GM12878 (cell line): Measurements from ENCODE around the gene UPF1. TPM values are rescaled to one million over a fixed set of nuclear protein-coding genes. Genes with fewer than 3 reads are reported as not detected.

Experiments used
- ATAC-seq: fragments of 200-7000 bp; cut with Tn5 transposase; 3 replicates; pipeline ENCODE4 v1.9.1; 2020; ENCODE audit warnings: mild to moderate bottlenecking, moderate library complexity
- BruUV-seq: library from RNA; stranded (reverse); fragments of 400-500 nt; replicated peaks from 2 replicates; lab custom pipeline; 2021; lab: Mats Ljungman, UMichigan
- CTCF ChIA-PET: fragments of 300-600 bp; sonication (Branson Sonifier 250); formaldehyde crosslinking; extraction: SDS; loops from one replicate; lab custom pipeline; 2021; ENCODE audit warnings: inconsistent platforms; lab: Yijun Ruan, JAX
- POLR2A ChIA-PET: fragments of 350-600 bp; formaldehyde crosslinking; extraction: SDS; loops from one replicate; lab custom pipeline; 2021; ENCODE audit warnings: inconsistent platforms; lab: Charles Lee
- RAD21 ChIA-PET: fragments of 300-600 bp; sonication (Branson Sonifier 250); formaldehyde crosslinking; loops from one replicate; lab custom pipeline; 2023; ENCODE audit warnings: antibody characterized with exemption; ENCODE audit not compliant: unreplicated experiment; lab: Charles Lee
- SMC1A ChIA-PET: fragments of 300-600 bp; sonication (Branson Sonifier 250); formaldehyde crosslinking; loops from one replicate; lab custom pipeline; 2023; ENCODE audit not compliant: unreplicated experiment, uncharacterized antibody; lab: Charles Lee
- DNase-seq: peaks from one replicate; pipeline ENCODE4 v3.0.0-alpha.2; 2011; ENCODE audit warnings: low read depth, low spot score
- FAIRE-seq: peaks from 3 replicates; lab custom pipeline; 2011; peaks lifted over from hg19 to GRCh38; lab: Jason Lieb, UNC
- H2AFZ ChIP-seq: 2 replicates; pipeline ENCODE4 v1.6.0; 2011; ENCODE audit warnings: low read depth, low read length, control low read depth; ENCODE audit not compliant: control insufficient read depth
- H3K27ac ChIP-seq: 2 replicates; pipeline ENCODE4 v1.5.1; 2011; ENCODE audit warnings: control low read depth; ENCODE audit not compliant: control insufficient read depth, insufficient read depth
- H3K27me3 ChIP-seq, 2 experiments: replicated peaks in 1 of 2; 2 replicates each; pipeline versions ENCODE4 v1.6.0 to v1.6.1; 2011; ENCODE audit warnings: low read length in 1 of 2; ENCODE audit not compliant: control insufficient read depth in 2 of 2, insufficient read depth in 2 of 2
- H3K36me3 ChIP-seq, 2 experiments: 2 replicates each; pipeline ENCODE4 v1.5.1; 2011; ENCODE audit warnings: low read length in 1 of 2; ENCODE audit not compliant: control insufficient read depth in 2 of 2, insufficient read depth in 2 of 2
- H3K4me1 ChIP-seq: 2 replicates; pipeline ENCODE4 v1.6.1; 2011; ENCODE audit warnings: mild to moderate bottlenecking, low read length, moderate library complexity, mixed read lengths; ENCODE audit not compliant: control insufficient read depth, insufficient read depth
- H3K4me2 ChIP-seq: 2 replicates; pipeline ENCODE4 v1.6.0; 2011; ENCODE audit warnings: control low read depth; ENCODE audit not compliant: control insufficient read depth, insufficient read depth
- H3K4me3 ChIP-seq: fragments of 200-600 bp; sonication (generic); 2 replicates; pipeline ENCODE4 v1.5.1; 2016
- H3K79me2 ChIP-seq: 2 replicates; pipeline ENCODE4 v1.6.0; 2011; ENCODE audit warnings: low read length; ENCODE audit not compliant: control insufficient read depth, insufficient read depth
- H3K9ac ChIP-seq: 2 replicates; pipeline ENCODE4 v1.8.0; 2011; ENCODE audit warnings: low read length, control low read depth, mixed read lengths; ENCODE audit not compliant: control insufficient read depth, insufficient read depth
- H3K9me3 ChIP-seq: replicated peaks from 3 replicates; pipeline ENCODE4 v1.5.1; 2011; ENCODE audit warnings: mild to moderate bottlenecking, low read length; ENCODE audit not compliant: control insufficient read depth, insufficient read depth
- H4K20me1 ChIP-seq: 2 replicates; pipeline ENCODE4 v1.6.0; 2011; ENCODE audit not compliant: control insufficient read depth, insufficient read depth
- BACH1 ChIP-seq: fragments of 450-650 bp; IDR thresholded peaks from 2 replicates; pipeline ENCODE4 v1.6.1; 2017; ENCODE audit warnings: mild to moderate bottlenecking, borderline replicate concordance
- BHLHE40 ChIP-seq, 2 experiments: fragments of 450-650 bp in 1 of 2; IDR thresholded peaks; 2 replicates each; pipeline ENCODE4 v1.6.1; 2011 to 2017; ENCODE audit warnings: low read depth in 2 of 2, borderline replicate concordance in 1 of 2, improper control_type of control experiment in 1 of 2, low read length in 1 of 2, mild to moderate bottlenecking in 1 of 2
- CBFB ChIP-seq: IDR thresholded peaks from 2 replicates; pipeline ENCODE4 v1.6.1; 2016; ENCODE audit warnings: antibody characterized with exemption, low read depth
- CHD2 ChIP-seq: IDR thresholded peaks from 2 replicates; pipeline ENCODE4 v1.6.1; 2011; ENCODE audit warnings: low read depth, low read length, improper control_type of control experiment, borderline replicate concordance
- EZH2 ChIP-seq: IDR thresholded peaks from 2 replicates; pipeline ENCODE4 v1.6.1; 2012; ENCODE audit warnings: low read depth, mild to moderate bottlenecking, control low read depth, inconsistent platforms, low read length, borderline replicate concordance; ENCODE audit not compliant: control insufficient read depth
- KAT2A ChIP-seq: conservative IDR thresholded peaks from 2 replicates; pipeline ENCODE4 v1.6.1; 2011; ENCODE audit warnings: low read depth, low read length; ENCODE audit not compliant: control insufficient read depth
- NR2C2 ChIP-seq: IDR thresholded peaks from 2 replicates; pipeline ENCODE4 v1.6.1; 2011; ENCODE audit warnings: borderline replicate concordance, low read depth; ENCODE audit not compliant: control insufficient read depth, insufficient read length
- PAX5 ChIP-seq: IDR thresholded peaks from 2 replicates; pipeline ENCODE4 v1.6.1; 2011; ENCODE audit warnings: low read depth, low read length, borderline replicate concordance
- POU2F2 ChIP-seq: IDR thresholded peaks from 3 replicates; pipeline ENCODE4 v1.6.1; 2011; ENCODE audit warnings: low read depth, mild to moderate bottlenecking, low read length, borderline replicate concordance
- RAD21 ChIP-seq: IDR thresholded peaks from 2 replicates; pipeline ENCODE4 v1.6.1; 2011; ENCODE audit warnings: mild to moderate bottlenecking, low read depth, low read length, moderate library complexity; ENCODE audit not compliant: insufficient read depth
- RAD51 ChIP-seq: fragments of 450-650 bp; IDR thresholded peaks from 2 replicates; pipeline ENCODE4 v1.6.1; 2016; ENCODE audit warnings: moderate library complexity, mild to moderate bottlenecking, inconsistent platforms
- RELA ChIP-seq: fragments of 450-650 bp; IDR thresholded peaks from 2 replicates; pipeline ENCODE4 v1.8.0; 2014; ENCODE audit warnings: borderline replicate concordance; ENCODE audit not compliant: partially characterized antibody
- SUZ12 ChIP-seq: fragments of 200-600 bp; sonication (generic); IDR thresholded peaks from one replicate; pipeline ENCODE4 v1.6.1; 2018; ENCODE audit warnings: antibody characterized with exemption, mild to moderate bottlenecking; ENCODE audit not compliant: unreplicated experiment
- YBX1 ChIP-seq: fragments of 450-650 bp; IDR thresholded peaks from 2 replicates; pipeline ENCODE4 v1.6.1; 2016; ENCODE audit warnings: antibody characterized with exemption
- ZNF207 ChIP-seq: fragments of 450-650 bp; IDR thresholded peaks from 2 replicates; pipeline ENCODE4 v1.6.1; 2014; ENCODE audit warnings: antibody characterized with exemption, mild to moderate bottlenecking, borderline replicate concordance
- ZNF622 ChIP-seq: fragments of 450-650 bp; IDR thresholded peaks from 2 replicates; pipeline ENCODE4 v1.6.1; 2017; ENCODE audit warnings: mild to moderate bottlenecking, inconsistent platforms
- WGBS: methylation state at CpG from one replicate; pipeline ENCODE4 v1.1.6; 2016; ENCODE audit warnings: low lambda C conversion rate; ENCODE audit not compliant: insufficient replicate concordance, insufficient coverage; ENCODE audit errors: missing lambda C conversion rate; 5-methylcytosine and 5-hydroxymethylcytosine counted together
- in situ Hi-C: fragments of 300-500 bp; cut with MboI; formaldehyde crosslinking; loops from 9 replicates; pipeline ENCODE4 v1.14.3; 2018; ENCODE audit warnings: mixed read lengths
- intact Hi-C: fragments of 100-400 bp; cut with micrococcal nuclease; formaldehyde crosslinking; loops from one replicate; pipeline ENCODE4 v1.14.2; 2022; ENCODE audit not compliant: unreplicated experiment
- polyA plus RNA-seq, 11 experiments: library from polyadenylated mRNA; depleted of rRNA in 4 of 11; unstranded in 6 of 11; stranded (reverse) in 5 of 11; fragments of >200 nt; fragmentation: Nextera tagmentation in 4 of 11; fragmentation: Illumina TruSeq in 1 of 11; extraction: Ambion mirVana in 4 of 11; extraction: Trizol in 1 of 11; gene quantifications; 1 replicate in 1 of 11; 2 replicates in 10 of 11; pipeline versions ENCODE4 v1.2.1 to v1.2.3, GENCODE V29; 2011 to 2016; ENCODE audit warnings: inconsistent platforms in 2 of 11, missing spikeins in 2 of 11, low read depth in 1 of 11
- total RNA-seq, 4 experiments: library from RNA; depleted of rRNA in 3 of 4; stranded (reverse); fragments of >200 nt in 3 of 4; fragmentation: Illumina TruSeq in 1 of 4; extraction: Trizol in 1 of 4; gene quantifications; 2 replicates each; pipeline versions ENCODE4 v1.2.1 to v1.2.3, GENCODE V29; 2013 to 2021
- TF ChIP-seq, protein P1 (sequence below): IDR thresholded peaks from 2 replicates; pipeline ENCODE4 v1.6.1; 2012; ENCODE audit warnings: mild to moderate bottlenecking, low read depth, low read length

UPF1 gene
- total and polyA plus RNA-seq, 10 of the 15 experiments (the other 5 are each of a cell fraction or from before 2014, with no cell fraction given) = 0.58 to 80.9 (median 18.7) TPM

DNA sequence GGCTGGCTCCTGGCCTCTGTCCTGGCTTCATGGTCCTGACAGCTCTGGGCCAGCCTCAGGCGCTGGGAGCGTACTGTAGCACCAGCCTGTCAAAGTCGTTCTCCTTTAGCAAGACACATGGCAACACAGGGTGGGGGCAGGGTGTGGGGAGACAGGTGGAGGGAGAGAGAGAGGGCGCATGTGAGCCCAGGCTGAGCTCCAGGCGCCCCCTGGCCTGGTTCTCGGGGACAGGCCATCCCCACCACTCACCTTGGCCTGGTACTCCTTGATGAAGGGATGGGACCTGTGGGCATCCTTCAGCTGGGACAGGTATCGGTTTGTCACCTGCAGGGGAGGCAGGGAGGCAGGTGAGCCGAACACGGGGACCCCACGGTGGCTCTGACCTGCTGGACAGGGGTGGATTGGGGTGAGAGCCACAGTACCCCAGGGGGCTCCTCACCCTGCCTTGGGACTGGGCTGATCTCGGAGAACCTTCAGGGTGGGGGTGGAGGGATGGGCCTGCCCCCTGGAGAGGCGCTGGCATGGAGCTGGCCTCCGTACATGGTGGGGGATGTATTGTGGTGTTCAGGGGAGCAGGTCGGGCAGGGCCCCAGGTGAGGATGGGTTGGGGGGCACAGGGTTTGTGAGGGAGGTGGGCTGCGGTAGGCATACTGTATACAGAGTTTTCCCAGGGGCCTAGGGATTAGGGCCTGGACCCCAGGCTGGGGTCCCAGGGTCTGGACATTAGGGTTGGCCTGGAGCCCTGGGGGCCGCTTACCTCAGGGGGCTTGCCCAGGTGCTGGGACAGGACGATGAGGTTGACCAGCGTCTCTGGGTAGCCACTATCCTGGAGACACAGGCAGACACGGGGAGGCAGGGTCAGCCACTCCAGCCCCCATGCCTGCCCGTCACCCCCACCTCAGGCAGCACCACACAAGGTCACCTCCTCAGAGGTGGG, 68.1 kb downstream of the UPF1 start:
- H3K9me3 ChIP-seq = no peaks in the 10 kb centered on the region
- peaks cover 2 to 6% of the 10 kb centered on the region in 2 experiments; a peak in 2 of 4 replicates for H3K36me3 ChIP-seq
- ATAC-seq (no peak; the same call in 2 of the 3 replicates), FAIRE-seq (no peak), DNase-seq (no peak)
- 95% methylated on average over 18 of the region's 20 CpGs for WGBS
- ChIA-PET POLR2A (no interaction called here), CTCF (no interaction called here), SMC1A (no interaction called here), RAD21 (no interaction called here)
- no TSS peak for BruUV-seq
- H3K4me2 ChIP-seq = no peak overlapping the region
- no peak overlapping the region for H3K4me3 ChIP-seq
- H3K79me2 ChIP-seq = no peaks in the 10 kb centered on the region
- in situ Hi-C loops = no loop called here
- no peak overlapping the region for H2AFZ ChIP-seq
- H3K27me3 ChIP-seq = peaks cover 2 to 3% of the 10 kb centered on the region in 2 experiments; a peak in 3 of 4 replicates
- no peak overlapping the region for H3K27ac ChIP-seq
- H3K4me1 ChIP-seq = no peaks in the 10 kb centered on the region
- no peak for TF ChIP-seq KAT2A
- no peak for TF ChIP-seq CBFB
- TF ChIP-seq YBX1 = no peak
- TF ChIP-seq ZNF622 = no peak
- no peak for TF ChIP-seq CHD2
- TF ChIP-seq BACH1 = no peak
- no peak for TF ChIP-seq SUZ12
- no peak for TF ChIP-seq RAD21
- TF ChIP-seq, protein P1, sequence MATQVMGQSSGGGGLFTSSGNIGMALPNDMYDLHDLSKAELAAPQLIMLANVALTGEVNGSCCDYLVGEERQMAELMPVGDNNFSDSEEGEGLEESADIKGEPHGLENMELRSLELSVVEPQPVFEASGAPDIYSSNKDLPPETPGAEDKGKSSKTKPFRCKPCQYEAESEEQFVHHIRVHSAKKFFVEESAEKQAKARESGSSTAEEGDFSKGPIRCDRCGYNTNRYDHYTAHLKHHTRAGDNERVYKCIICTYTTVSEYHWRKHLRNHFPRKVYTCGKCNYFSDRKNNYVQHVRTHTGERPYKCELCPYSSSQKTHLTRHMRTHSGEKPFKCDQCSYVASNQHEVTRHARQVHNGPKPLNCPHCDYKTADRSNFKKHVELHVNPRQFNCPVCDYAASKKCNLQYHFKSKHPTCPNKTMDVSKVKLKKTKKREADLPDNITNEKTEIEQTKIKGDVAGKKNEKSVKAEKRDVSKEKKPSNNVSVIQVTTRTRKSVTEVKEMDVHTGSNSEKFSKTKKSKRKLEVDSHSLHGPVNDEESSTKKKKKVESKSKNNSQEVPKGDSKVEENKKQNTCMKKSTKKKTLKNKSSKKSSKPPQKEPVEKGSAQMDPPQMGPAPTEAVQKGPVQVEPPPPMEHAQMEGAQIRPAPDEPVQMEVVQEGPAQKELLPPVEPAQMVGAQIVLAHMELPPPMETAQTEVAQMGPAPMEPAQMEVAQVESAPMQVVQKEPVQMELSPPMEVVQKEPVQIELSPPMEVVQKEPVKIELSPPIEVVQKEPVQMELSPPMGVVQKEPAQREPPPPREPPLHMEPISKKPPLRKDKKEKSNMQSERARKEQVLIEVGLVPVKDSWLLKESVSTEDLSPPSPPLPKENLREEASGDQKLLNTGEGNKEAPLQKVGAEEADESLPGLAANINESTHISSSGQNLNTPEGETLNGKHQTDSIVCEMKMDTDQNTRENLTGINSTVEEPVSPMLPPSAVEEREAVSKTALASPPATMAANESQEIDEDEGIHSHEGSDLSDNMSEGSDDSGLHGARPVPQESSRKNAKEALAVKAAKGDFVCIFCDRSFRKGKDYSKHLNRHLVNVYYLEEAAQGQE = no peak
- TF ChIP-seq PAX5 = no peak
- TF ChIP-seq EZH2 = no peak
- no peak for TF ChIP-seq POU2F2
- no peak for TF ChIP-seq RELA
- TF ChIP-seq RAD51 = no peak
- TF ChIP-seq ZNF207 = no peak
- no peak for TF ChIP-seq NR2C2
- TF ChIP-seq BHLHE40 (IDR thresholded peaks at IDR 0.05; ENCODE audit: borderline replicate concordance in 1 of 2, low read depth in 2 of 2, low read length in 1 of 2) = no peak
- TF ChIP-seq, all 136 proteins: peak for 0
- Histone ChIP-seq H4K20me1 (no peaks in the 10 kb centered on the region), H3K9ac (no peak overlapping the region)
- intact Hi-C loops = no loop called here
